GM23248 (cell line): ENCODE measurements around the gene UNC5C.

Source experiments
- EZH2 ChIP-seq: fragments of 200-600 bp; sonication (generic); IDR thresholded peaks from 2 replicates; pipeline ENCODE4 v1.6.1; 2018; ENCODE audit warnings: antibody characterized with exemption, mild to moderate bottlenecking; ENCODE audit not compliant: insufficient read depth, poor library complexity, severe bottlenecking
- EZH2phosphoT487 ChIP-seq: fragments of 200-600 bp; sonication (generic); IDR thresholded peaks from 2 replicates; pipeline ENCODE4 v1.6.1; 2018; ENCODE audit warnings: antibody characterized with exemption, moderate library complexity, mild to moderate bottlenecking, low read depth; ENCODE audit not compliant: insufficient read depth

GRCh38 chr4:95585016-95585695, 36.4 kb upstream of the UNC5C start:
- no peak for TF ChIP-seq EZH2phosphoT487
- no peak for TF ChIP-seq EZH2
